K562 treated with DMSO at 1 percent for 12 hours (cell line): Measurements from ENCODE around the gene TRIP6. TPM values are rescaled to one million over a fixed set of nuclear protein-coding genes. Genes with fewer than 3 reads are reported as not detected.

ENCODE experiments used
- total RNA-seq: library from RNA; unstranded; fragments of 300-600 nt; gene quantifications from 2 replicates; pipeline ENCODE4 v1.2.3, GENCODE V29; 2022; ENCODE audit not compliant: insufficient read depth

Gene TRIP6
- total RNA-seq: 65.2 and 74.9 TPM in 2 replicates

GRCh38 chr7:100867040-100867775 is at the start of gene TRIP6:
TRIP6 (plus strand) TSS chr7:100867387; CDS start chr7:100867498, 111 bp downstream.

GRCh38 chr7:100827330-100828226 is 39.6 kb upstream of the TRIP6 start, which contains the start of gene EPHB4:
EPHB4 (minus strand) TSS chr7:100827523; CDS start chr7:100827030, 493 bp downstream.

GRCh38 chr7:100852048-100852872 is 14.9 kb upstream of the TRIP6 start, which contains the start of gene SLC12A9:
SLC12A9 (plus strand) TSS chr7:100852713; CDS start chr7:100854198, 1,485 bp downstream.

GRCh38 chr7:100874577-100875355 is 7.6 kb downstream of the TRIP6 start, which contains the start of gene SRRT:
SRRT (plus strand) TSS chr7:100875103; CDS start chr7:100875591, 488 bp downstream.

GRCh38 chr7:100888988-100889750 is 22.0 kb downstream of the TRIP6 start, which contains the start of gene UFSP1:
UFSP1 (minus strand) TSS chr7:100889715; CDS start chr7:100889271, 444 bp downstream.

GRCh38 chr7:100895701-100895955 is 28.4 kb downstream of the TRIP6 start, which contains the start of gene ACHE:
ACHE (minus strand) TSS chr7:100895888; CDS start chr7:100894232, 1,656 bp downstream.

Other genes with a start within 250 kb of the TRIP6 start
- gene TFR2, start 225.8 kb upstream of the TRIP6 start, total RNA-seq: 47.9 and 70.0 TPM in 2 replicates
- not detected in 2 replicates for gene ACTL6B, start 210.9 kb upstream of the TRIP6 start, total RNA-seq
- gene GNB2, start 193.6 kb upstream of the TRIP6 start, total RNA-seq: 568 and 655 TPM in 2 replicates
- gene GIGYF1, start 173.1 kb upstream of the TRIP6 start, total RNA-seq: 11.4 and 30.9 TPM in 2 replicates
- gene POP7, start 161.3 kb upstream of the TRIP6 start, total RNA-seq: 82.2 and 128 TPM in 2 replicates
- gene EPO, start 146.9 kb upstream of the TRIP6 start, total RNA-seq: not detected in 2 replicates
- not detected in 2 replicates for gene ZAN, start 133.8 kb upstream of the TRIP6 start, total RNA-seq
- gene EPHB4, start 39.9 kb upstream of the TRIP6 start, total RNA-seq: 29.2 and 45.9 TPM in 2 replicates
- 11.1 and 18.6 TPM in 2 replicates for gene SLC12A9, start 14.7 kb upstream of the TRIP6 start, total RNA-seq
- gene SRRT, start 7.7 kb downstream of the TRIP6 start, total RNA-seq: 81.0 and 147 TPM in 2 replicates
- gene UFSP1, start 22.3 kb downstream of the TRIP6 start, total RNA-seq: 1.4 TPM in 1 of 2 replicates, not detected in the other
- 1.4 and 5.5 TPM in 2 replicates for gene ACHE, start 28.5 kb downstream of the TRIP6 start, total RNA-seq
- 0.74 TPM in 1 of 2 replicates, not detected in the other for gene MUC3A, start 82.1 kb downstream of the TRIP6 start, total RNA-seq
- not detected in 2 replicates for gene MUC12, start 102.2 kb downstream of the TRIP6 start, total RNA-seq
- not detected in 2 replicates for gene MUC17, start 152.7 kb downstream of the TRIP6 start, total RNA-seq
- 12.0 and 25.1 TPM in 2 replicates for gene TRIM56, start 218.1 kb downstream of the TRIP6 start, total RNA-seq